CD4-positive, alpha-beta T cell treated with Interleukin-15 for 4 hours (primary cell): Measurements from ENCODE around the gene AP3D1.

Experiments
- DNase-seq: peaks from one replicate; pipeline ENCODE4 v3.0.0-alpha.2; 2020; ENCODE audit warnings: low spot score

AP3D1 gene

GRCh38 chr19:2126879-2127518 is 24.4 kb downstream of the AP3D1 start:
- DNase-seq: no peak

- no peak for DNase-seq
These were observed 27.5 kb downstream of the AP3D1 start for GRCh38 chr19:2123682-2124387.

- no peak for DNase-seq
These were observed 28.4 kb downstream of the AP3D1 start for GRCh38 chr19:2122982-2123381.

GRCh38 chr19:2122251-2122650 is 29.1 kb downstream of the AP3D1 start:
- no peak for DNase-seq

- DNase-seq: no peak
These were observed 29.8 kb downstream of the AP3D1 start for GRCh38 chr19:2121416-2122051.

- no peak for DNase-seq
These were observed 30.5 kb downstream of the AP3D1 start for GRCh38 chr19:2120821-2121220.

- DNase-seq: no peak
These were observed 31.2 kb downstream of the AP3D1 start for GRCh38 chr19:2119921-2120785.

- DNase-seq: no peak
These were observed 32.9 kb downstream of the AP3D1 start for GRCh38 chr19:2118438-2118837.

GRCh38 chr19:2117215-2117960 is 34.0 kb downstream of the AP3D1 start:
- no peak for DNase-seq

GRCh38 chr19:2116507-2116906 is 34.9 kb downstream of the AP3D1 start:
- DNase-seq: no peak

- DNase-seq: no peak
These were observed 35.4 kb downstream of the AP3D1 start for GRCh38 chr19:2115911-2116426.

GRCh38 chr19:2115324-2115723 is 36.0 kb downstream of the AP3D1 start:
- DNase-seq: no peak

GRCh38 chr19:2114821-2115220 is 36.5 kb downstream of the AP3D1 start:
- DNase-seq: no peak

GRCh38 chr19:2114218-2114617 is 37.1 kb downstream of the AP3D1 start:
- no peak for DNase-seq

- no peak for DNase-seq
These were observed 37.7 kb downstream of the AP3D1 start for GRCh38 chr19:2113439-2114211.

- DNase-seq: no peak
These were observed 38.6 kb downstream of the AP3D1 start for GRCh38 chr19:2112516-2113320.

GRCh38 chr19:2111886-2112285 is 39.5 kb downstream of the AP3D1 start:
- no peak for DNase-seq

- no peak for DNase-seq
These were observed 39.9 kb downstream of the AP3D1 start for GRCh38 chr19:2111425-2111824.

- DNase-seq: no peak
These were observed 40.5 kb downstream of the AP3D1 start for GRCh38 chr19:2110822-2111221.
